HG03378 (cell line): ENCODE results near the gene RNF168.
"Not testable (repeated sequence)": the region's sequence is repeated elsewhere in the genome, so short reads cannot be mapped to it uniquely, and the experiment has no call there.

Source experiments
- ATAC-seq: cut with Tn5 transposase; IDR thresholded peaks from one replicate; pipeline ENCODE4 v1.9.1; 2021; ENCODE audit warnings: mild to moderate bottlenecking, moderate library complexity; ENCODE audit not compliant: unreplicated experiment

Gene RNF168

DNA sequence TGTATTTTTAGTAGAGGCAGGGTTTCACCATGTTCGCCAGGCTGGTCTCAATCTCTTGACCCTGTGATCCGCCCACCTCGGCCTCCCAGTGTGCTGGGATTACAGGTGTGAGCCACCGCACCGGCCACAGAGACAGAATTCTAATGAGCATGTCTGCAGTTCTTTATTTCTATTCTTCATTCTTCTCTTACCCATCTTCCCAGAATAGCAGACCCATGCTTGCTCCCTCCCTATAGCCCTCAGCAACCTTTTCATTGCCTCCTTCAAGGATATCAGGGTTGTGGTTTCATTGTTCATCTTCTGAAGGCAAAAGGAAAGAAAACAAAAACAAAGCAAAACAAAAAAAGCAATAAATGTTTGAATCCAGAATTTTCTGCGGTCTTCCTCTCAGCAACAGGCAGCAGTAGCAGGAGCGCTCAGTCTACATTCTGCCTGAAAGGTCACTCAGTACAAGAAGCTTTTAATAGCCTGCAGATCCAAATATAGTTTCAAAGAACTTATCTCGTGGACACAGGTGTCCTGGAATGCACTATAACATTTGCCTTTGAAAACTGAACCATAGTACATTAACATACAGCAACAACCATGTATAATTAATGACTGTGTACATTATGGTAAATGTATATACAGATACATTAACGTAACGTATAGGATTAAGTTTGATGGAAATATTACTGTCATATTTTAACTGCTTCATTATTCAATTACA lies 11.5 kb upstream of the RNF168 start, which contains the start of gene SMCO1:
Gene SMCO1 (minus strand): TSS at position 434 of the 709 bp plus-strand sequence. CDS start 137 bp downstream, at position 297.
- ATAC-seq = no peak

DNA sequence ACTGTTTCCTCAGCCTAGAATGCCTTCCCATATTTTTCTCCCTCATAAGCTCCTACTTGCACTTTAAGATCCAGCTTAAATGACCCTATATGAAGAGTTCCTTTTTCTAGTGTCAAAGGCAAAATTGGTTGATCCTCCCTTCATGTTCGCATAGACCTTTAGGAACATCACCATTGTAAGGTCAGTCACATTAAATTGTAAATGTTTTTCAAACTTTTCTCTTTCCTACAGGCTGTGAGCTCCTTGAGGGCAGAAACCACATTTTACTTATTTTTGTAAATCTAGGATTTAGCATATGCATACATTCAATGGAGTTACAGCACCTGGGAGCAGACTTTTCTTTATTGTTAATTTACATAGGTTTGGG lies 10.8 kb upstream of the RNF168 start:
- no peak for ATAC-seq

DNA sequence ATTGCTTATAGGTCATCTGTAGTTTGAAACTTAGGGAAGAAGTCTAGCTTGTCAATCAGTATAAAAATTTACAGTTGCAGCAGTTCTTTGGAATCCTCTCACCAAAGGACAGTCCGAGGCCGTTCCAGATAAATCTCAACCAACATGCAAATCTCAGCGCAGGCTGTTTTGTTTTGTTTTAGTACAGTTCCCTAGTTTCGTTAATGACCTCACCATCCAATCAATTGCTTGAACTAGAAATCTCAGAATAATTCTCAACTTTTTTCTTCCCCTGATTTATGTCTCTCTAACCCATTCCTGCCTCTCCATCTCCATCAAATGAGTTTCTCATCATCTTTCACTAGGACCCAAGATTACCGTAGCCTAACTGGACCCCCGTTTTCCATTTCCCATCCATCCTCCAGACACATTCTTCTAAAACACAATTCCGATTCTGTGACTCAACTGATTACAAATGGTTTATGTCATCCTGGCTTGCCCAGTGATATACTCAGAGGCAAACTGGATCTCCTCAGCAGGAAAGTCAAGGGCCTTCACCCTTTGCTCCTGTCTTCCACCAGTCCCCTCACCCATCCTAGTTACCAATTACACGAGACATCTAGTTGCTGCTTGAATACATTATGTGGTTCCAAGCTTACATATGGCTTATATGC lies 10.3 kb upstream of the RNF168 start:
- ATAC-seq = no peak

DNA sequence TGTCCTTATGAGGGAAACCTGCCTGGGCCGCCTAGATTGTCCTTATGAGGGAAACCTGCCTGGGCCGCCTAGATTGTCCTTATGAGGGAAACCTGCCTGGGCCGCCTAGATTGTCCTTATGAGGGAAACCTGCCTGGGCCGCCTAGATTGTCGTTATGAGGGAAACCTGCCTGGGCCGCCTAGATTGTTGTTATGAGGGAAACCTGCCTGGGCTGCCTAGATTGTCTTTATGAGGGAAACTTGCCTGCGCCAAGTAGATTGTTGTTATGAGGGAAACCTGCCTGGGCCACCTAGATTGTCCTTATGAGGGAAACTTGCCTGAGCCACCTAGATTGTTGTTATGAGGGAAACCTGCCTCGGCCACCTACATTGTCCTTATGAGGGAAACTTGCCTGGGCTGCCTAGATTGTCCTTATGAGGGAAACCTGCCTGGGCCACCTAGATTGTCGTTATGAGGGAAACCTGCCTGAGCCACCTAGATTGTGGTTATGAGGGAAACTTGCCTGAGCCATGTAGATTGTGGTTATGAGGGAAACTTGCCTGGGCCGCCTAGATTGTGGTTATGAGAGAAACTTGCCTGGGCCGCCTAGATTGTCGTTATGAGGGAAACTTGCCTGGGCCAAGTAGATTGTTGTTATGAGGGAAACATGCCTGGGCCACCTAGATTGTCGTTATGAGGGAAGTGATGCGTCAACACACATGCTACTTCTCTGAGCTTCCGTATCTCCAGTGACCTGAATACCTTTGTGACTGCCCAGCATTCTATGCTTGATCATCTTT lies 8.3 kb upstream of the RNF168 start:
- ATAC-seq = not testable (repeated sequence)

DNA sequence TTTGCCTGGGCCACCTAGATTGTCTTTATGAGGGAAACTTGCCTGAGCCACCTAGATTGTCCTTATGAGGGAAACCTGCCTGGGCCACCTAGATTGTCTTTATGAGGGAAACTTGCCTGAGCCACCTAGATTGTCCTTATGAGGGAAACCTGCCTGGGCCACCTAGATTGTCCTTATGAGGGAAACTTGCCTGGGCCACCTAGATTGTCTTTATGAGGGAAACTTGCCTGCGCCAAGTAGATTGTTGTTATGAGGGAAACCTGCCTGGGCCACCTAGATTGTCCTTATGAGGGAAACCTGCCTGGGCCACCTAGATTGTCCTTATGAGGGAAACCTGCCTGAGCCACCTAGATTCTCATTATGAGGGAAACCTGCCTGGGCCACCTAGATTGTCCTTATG lies 7.5 kb upstream of the RNF168 start:
- not testable (repeated sequence) for ATAC-seq

DNA sequence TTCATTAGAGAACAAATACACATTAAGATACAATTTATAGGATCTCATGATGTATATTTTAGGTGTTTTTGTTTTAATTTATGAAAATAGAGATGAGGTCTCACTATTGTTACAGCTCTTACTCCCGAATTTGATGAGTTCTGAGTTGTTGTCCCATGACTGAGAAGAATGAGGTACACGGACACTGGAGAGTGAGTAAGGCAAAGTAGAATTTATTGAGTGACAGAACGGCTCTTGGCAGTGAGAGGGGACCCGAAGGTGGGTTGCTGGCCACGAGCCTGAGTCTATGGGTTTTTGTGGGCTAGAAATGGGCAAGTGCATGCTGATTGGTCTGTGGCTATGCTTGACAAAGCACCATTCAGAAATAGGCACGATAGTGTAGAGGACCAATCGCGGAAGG lies 3.1 kb upstream of the RNF168 start:
- ATAC-seq = no peak

DNA sequence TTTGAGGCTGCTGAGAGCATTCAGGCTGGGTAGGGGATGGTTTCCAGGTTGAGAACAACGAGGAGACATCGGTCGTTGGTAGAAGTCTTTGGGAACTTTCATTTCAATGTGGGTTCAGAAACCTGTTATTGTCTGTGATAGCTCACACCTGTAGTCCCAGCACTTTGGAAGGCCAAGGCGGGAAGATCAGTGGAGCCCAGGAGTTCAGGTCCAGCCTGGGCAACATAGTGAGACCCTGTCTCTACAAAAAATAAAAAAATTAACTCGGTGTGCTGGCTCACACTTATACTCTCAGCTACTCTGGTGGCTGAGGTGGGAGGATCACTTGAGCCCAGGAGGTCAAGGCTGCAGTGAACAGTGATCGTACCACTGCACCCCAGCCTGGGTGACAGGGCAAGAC lies 988 bp upstream of the RNF168 start:
- no peak for ATAC-seq

DNA sequence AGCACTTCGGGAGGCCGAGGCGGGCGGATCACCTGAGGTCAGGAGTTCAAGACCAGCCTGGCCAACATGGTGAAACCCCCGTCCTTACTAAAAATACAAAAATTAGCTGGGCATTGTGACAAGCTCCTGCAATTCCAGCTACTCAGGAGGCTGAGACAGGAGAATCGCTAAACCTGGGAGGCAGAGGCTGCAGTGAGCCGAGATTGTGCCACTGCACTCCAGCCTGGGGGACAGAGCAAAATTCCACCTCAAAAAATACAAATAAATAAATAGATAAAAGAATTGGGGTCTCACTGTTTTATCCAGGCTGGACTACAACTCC lies 470 bp upstream of the RNF168 start:
- not testable (repeated sequence) for ATAC-seq

DNA sequence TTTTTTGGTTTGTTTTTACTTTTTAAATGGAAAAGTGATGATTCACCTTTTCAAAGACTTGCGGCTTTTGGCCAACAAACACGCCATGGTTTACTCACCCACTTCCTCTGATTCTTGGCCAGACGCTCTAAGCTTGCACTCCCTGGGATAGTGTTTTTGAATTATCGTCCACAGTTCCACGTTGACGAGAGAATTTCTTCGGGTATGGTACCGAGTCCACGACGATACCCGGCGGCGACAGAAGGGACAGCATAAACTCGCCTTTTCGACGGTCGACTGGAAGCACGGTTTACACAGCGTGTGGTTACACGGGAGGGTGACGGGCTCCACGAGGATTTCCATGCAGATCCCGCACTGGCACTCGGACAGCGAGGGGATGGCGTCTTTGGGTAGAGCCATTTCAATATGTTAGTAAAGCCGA lies 783 bp downstream of the RNF168 start:
- ATAC-seq = no peak

DNA sequence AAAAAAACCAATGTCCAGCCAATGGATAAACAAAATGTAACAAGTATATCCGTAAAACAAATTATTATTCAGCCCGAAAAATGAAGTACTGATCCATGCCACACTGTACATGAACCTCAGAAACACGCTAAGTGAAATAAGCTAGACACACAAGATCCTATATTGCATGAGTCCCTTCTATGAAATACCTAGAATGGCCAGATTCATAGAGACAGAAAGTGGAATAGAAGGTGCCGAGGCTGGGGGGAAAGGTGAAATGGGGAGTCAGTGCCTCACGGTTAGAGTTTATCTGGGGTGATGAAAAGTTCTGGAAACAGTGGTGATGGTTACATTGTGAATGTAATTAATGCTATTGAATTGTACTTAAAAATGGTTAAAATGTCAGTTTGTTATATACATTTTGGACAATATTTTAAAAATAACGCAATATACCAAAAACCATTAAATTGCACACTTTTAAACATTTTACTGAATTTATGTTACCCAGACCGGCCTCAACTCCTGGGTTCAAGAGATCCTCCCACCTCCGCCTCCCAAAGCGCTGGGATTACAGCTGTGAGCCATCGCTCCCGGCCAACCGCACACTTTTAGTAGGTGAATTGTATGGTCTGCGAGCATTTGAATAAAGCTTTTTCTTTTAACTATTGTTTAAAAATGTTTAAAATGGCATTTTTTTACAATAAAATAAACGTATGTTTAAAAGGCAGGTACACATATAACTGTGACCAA lies 2.1 kb downstream of the RNF168 start:
- ATAC-seq = no peak

DNA sequence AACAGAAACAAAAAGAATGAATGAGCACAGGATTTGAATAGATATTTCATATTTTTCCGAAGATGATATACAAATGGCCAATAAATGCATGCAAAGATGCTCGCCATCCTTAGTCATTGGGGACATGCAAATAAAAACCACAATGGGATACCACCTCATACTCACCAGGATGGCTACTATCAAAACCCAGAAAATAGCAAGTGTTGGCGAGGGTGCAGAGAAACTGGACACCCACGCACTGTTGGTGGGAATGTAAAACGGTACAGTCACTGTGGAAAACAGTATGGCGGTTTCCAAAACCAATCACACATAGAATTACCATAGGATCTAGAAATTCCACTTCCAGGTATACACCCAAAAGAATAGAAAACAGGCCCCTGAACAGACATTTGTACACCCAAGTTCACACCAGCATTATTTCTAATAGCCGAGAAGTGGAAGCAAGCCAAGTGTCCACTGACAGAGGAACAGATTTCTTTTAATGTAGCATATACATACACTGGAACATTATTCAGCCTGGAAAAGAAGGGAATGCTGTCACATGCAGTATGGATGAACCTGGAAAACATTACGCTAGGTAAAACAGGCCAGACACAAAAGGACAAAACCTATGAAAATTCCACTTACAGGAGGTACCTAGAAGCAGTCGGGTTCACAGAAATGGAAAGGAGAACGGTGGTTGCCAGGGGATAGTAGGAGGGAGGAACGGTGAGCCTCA lies 3.6 kb downstream of the RNF168 start:
- ATAC-seq = no peak

DNA sequence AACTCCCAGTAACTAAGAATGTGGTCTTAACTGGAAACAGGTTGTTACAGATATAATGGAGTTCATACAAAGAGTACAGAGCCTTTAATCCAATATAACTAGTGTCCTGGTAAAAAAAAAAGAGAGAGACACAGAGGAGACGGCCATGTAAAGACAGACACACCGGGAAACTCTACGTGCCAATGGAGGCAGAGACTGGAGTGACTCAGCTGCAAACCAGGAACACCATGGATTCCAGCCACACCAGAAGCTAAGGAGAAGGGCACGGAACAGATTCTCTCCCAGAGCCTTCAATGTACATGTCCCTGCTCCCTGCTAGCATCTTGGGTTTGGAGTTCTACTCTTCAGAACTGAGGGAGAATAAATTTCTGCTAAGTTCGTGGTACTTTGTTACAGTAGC lies 4.5 kb downstream of the RNF168 start:
- no peak for ATAC-seq

DNA sequence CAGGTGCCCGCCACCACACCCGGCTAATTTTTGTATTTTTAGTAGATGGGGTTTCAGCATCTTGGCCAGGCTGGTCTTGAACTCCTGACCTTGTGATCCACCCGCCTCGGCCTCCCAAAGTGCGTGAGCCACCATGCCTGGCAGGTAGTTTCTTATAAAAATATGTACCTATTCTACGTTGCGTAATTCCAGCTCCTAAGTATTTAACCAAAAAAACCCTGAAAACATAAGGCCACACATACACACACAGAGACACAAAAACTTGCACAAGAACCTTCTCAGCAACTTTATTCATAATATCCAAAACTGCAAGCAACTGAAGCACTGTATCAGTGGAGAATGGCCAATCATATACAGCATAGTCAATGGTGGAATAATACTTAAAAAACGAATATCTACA lies 5.3 kb downstream of the RNF168 start:
- ATAC-seq = no peak

DNA sequence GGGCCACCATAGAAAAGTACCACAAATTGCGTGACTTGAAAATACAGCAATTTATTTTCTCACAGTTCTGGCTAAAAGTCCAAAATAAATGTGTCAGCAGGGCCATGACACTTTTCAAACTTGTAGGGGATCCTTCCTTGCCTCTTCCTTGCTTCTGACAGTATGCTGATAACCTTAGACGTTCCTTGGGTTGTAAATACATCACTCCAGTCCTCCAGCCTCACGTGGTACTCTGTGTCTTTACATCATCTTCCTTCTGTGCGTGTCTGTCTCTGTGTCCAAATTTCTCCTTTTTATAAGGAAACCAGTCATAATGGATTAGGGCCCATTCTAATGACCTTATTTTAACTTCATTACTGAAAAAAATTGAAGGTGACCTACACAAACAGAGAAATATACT lies 7.4 kb downstream of the RNF168 start:
- ATAC-seq = no peak

DNA sequence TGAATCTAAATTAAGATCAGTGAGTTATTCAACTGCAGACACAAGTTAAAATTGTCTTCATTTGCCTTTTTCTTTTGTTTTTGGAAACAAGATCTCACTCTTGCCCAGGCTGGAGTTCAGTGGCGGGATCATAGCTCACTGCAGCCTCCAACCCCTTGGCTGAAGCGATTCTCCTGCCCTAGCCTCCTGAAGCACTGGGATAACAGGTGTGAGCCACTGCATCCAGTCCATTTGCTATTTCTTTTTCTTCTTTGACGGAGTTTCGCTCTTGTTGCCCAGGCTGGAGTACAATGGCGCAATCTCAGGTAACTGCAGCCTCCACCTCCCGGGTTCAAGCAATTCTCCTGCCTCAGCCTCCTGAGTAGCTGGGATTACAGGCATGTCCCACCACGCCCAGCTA lies 10.3 kb downstream of the RNF168 start:
- no peak for ATAC-seq

DNA sequence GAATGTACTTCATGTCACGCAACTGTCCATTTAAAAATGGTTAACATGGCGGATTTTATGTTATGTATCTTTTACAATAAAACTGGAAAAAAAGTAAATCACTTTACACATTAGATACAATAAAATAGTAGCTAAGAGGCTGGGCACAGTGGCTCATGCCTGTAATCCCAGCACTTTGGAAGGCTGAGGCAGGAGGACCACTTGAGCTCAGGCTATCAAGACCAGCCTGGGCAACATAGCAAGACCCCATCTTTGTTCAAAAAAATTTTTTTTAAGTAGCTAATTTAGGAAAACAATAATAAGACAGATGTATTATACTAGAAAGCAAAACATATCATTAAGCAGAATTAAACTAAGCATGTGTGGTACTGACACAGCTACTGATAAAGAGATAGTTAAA lies 11.5 kb downstream of the RNF168 start:
- ATAC-seq = no peak

DNA sequence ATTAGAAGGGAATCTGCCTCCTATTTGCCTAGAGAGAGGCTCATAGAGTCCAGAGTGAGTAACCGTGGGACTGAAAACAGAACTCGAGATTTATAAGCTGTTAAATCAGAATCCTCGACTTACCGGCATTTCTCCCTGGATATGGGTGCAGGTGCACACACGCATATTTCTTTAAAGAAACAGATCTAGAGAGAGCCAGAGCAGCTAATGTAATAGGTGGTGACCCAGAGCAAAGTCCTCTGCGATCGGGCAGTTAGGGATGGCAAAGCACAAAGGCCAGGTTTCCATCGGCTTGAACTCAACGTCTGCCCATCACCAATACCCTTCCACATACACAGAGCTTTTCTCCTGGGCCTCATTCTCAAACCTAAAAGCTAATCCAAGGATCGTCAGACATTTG lies 13.8 kb downstream of the RNF168 start:
- ATAC-seq = no peak

DNA sequence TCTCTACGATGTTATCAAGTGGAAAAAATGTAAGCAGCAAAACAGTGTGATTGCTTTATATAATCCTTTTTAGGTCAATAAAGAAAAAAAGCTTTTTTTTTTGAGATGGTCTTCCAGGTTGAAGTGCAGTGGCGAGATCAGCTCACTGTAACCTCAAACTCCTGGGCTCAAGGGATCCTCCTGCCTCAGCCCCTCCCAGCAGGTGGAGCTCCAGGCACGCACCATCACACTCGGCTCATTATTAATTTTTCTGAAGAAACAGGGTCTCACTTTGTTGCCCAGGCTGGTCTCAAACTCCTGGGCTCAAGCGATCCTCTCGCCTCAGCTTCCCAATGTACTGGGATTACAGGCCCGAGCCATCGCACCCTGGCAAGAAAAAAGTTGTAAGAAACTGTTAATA lies 17.3 kb downstream of the RNF168 start:
- no peak for ATAC-seq

DNA sequence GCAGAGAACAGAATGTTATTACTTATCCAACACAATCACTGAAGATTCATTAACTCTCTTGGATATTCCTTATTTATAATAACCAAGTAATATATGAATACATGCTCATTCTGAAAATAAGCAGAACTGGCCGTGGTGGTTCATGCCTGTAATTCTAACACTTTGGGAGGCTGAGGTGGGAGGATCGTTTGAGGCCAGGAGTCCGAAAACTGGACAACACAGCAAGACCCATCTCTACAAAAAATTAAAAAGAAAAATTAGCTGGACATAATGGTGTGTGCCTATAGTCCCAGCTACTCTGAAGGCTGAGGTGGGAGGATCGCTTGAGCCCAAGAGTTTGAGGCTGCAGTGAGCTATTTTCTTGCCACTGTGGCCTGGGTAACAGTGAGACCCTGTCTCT lies 25.9 kb downstream of the RNF168 start:
- no peak for ATAC-seq

DNA sequence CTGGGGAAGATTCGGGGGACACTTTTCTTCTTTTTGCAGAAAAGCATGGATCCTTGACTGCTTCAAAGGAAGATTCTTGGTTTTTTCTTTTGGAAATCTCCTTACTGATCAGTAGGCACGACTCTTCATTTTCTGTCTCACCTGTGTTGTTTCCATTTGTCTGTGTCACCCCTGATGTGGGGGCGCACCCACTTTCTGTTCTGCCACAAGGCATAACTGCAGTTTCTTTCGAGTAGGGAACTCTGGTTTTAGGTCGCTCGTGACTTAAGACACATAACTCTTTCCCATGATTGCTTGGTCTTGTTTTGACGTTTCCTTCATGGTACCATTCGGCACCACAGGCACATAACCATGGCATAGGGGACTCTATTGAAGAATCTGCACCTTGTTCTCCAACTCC lies 31.3 kb downstream of the RNF168 start:
- ATAC-seq = no peak

DNA sequence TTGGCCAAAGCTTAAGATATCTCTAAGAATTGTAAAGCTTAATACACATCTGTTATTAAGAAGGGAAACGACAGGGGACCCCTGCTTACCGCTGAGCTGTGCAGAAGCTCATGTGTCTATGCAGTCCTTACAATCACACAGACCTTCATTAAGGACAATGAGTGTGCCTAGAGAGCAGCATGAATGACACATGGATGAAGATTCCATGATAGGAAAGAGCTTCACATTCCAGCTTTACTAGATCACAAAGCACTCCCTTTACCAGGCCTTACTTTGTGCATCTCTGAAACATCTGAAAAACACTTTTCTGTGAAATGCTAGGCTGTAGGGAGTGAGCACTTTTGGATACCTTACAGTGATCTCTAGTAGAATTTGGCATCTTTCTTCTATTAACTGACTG lies 32.0 kb downstream of the RNF168 start:
- ATAC-seq = no peak
